SK-N-SH (cell line): Measurements from ENCODE around the gene NR0B2.

ENCODE experiments used
- CTCF ChIP-seq: fragments of 200-600 bp; sonication (generic); IDR thresholded peaks from 2 replicates; pipeline ENCODE4 v1.6.1; 2017; ENCODE audit warnings: antibody characterized with exemption, mild to moderate bottlenecking, moderate library complexity
- FOSL2 ChIP-seq: IDR thresholded peaks from 2 replicates; pipeline ENCODE4 v1.4.0; 2012; ENCODE audit warnings: low read depth, mild to moderate bottlenecking, moderate library complexity, borderline replicate concordance
- GATA2 ChIP-seq: sonication (generic); formaldehyde crosslinking; IDR thresholded peaks from 2 replicates; pipeline ENCODE4 v1.5.0; 2020; ENCODE audit warnings: mild to moderate bottlenecking, missing genetic modification reagents
- MXI1 ChIP-seq: IDR thresholded peaks from 2 replicates; pipeline ENCODE4 v1.6.1; 2012; ENCODE audit warnings: mild to moderate bottlenecking, low read depth, low read length, improper control_type of control experiment
- REST ChIP-seq: IDR thresholded peaks from 2 replicates; pipeline ENCODE4 v1.6.1; 2012; ENCODE audit warnings: mild to moderate bottlenecking, low read depth, low read length, moderate library complexity
- SIN3A ChIP-seq: IDR thresholded peaks from 2 replicates; pipeline ENCODE4 v1.6.1; 2012; ENCODE audit warnings: low read depth, mild to moderate bottlenecking, low read length, moderate library complexity, borderline replicate concordance
- TF ChIP-seq, protein P1 (sequence below): IDR thresholded peaks from 2 replicates; pipeline ENCODE4 v1.4.0; 2012; ENCODE audit warnings: low read depth

DNA sequence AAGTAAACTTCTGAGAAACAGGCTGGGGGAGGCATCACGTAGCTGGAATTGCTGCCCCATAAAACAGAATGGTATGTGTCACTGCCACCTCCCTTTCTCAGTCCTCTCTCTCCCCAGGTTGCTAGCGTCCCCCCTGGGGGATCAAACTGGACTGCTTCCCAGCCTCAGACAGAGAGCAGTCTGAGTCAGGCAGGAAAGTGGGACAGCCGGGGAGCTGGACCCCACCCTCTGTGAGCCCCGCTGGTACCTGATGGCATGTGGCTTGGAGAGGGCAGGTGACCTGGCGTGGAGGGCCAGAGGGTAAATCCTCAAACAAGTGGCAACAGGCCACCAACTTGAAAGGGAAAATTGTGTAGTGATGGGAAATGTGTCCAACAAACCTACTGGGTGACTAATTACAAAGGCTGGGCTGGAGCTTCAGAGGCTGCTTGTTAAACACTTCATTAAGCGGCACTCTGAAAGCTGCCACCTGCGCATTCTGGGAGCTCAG lies 51.8 kb downstream of the NR0B2 start:
- TF ChIP-seq CTCF (no peak), REST (no peak), GATA2 (CRISPR knock-in tag) (no peak), MXI1 (no peak), SIN3A (no peak), FOSL2 (no peak)
- TF ChIP-seq, protein P1, sequence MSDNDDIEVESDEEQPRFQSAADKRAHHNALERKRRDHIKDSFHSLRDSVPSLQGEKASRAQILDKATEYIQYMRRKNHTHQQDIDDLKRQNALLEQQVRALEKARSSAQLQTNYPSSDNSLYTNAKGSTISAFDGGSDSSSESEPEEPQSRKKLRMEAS, result no peak
